ENCODE results near the gene IDUA.

IDUA gene

DNA sequence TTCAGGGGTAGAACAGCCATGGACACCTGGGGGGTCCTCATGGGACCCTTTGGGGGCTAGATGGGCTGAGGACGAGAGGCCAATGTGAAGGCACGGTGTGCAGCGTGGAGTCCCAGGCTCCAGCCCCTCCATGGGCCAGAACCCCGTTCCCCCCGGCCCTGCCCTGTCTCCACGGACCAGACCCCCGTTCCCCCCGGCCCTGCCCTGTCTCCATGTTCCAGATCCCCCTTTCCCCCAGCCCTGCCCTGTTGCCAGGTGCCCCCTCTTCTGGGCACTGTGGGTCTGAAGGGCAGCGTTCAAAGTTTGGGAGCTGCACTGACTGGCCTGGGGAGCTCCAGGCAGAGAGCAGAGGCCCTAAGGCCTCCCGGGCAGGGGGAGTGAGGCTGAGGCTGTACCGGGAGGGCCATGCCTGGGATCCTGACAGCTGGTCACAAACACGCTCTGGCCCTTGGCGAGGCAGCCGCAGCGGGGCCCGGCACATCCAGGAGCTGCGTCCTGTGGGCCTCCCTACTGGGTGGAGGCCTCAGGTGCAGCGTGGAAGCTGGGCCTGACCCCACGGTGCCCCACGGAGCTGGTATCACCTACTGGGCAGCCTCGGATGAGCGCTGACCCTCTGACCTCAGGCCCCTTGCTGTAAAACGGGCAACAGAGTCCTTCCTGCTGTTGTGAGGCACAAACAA is 22.4 kb upstream of the IDUA start:
- no peaks in the 10 kb centered on the region for H3K27me3 ChIP-seq (ENCODE audit: low read length)
- no peak overlapping the region for H2AFZ ChIP-seq (ENCODE audit: low read depth, low read length, severe bottlenecking)
- no peaks in the 10 kb centered on the region for H3K9me3 ChIP-seq (ENCODE audit: insufficient read depth, low read length)
- H3K36me3 ChIP-seq (ENCODE audit: low read length) = no peaks in the 10 kb centered on the region
- H3F3A ChIP-seq (ENCODE audit: insufficient read depth) = no peaks in the 10 kb centered on the region
- no peak overlapping the region for H3K9ac ChIP-seq (ENCODE audit: low read length)
- H3K4me2 ChIP-seq (ENCODE audit: low read depth, low read length, poor library complexity, severe bottlenecking) = no peak overlapping the region
- no peaks in the 10 kb centered on the region for H3K9me2 ChIP-seq (replicated peaks; ENCODE audit: insufficient read depth, low read length)
- H3K4me3 ChIP-seq (ENCODE audit: insufficient read depth, low read length, poor library complexity, severe bottlenecking) = no peak overlapping the region
- no peaks in the 10 kb centered on the region for H3K79me2 ChIP-seq (ENCODE audit: insufficient read depth, low read length)
- TF ChIP-seq EZH2phosphoT487 (conservative IDR thresholded peaks at IDR 0.05; ENCODE audit: low read length) (no peak), CTCF (IDR thresholded peaks at IDR 0.05; ENCODE audit: insufficient read depth, low read length, poor library complexity, severe bottlenecking) (no peak)
- H3K27ac ChIP-seq (ENCODE audit: low read depth, low read length) = no peak overlapping the region
- no peaks in the 10 kb centered on the region for H4K20me1 ChIP-seq (ENCODE audit: low read depth, low read length)

- no peak overlapping the region for H2AFZ ChIP-seq (ENCODE audit: low read depth, low read length, severe bottlenecking)
- H4K20me1 ChIP-seq (ENCODE audit: low read depth, low read length) = no peaks in the 10 kb centered on the region
- H3F3A ChIP-seq (ENCODE audit: insufficient read depth) = no peaks in the 10 kb centered on the region
- H3K9ac ChIP-seq (ENCODE audit: low read length) = no peak overlapping the region
- H3K4me3 ChIP-seq (ENCODE audit: insufficient read depth, low read length, poor library complexity, severe bottlenecking) = no peak overlapping the region
- no peaks in the 10 kb centered on the region for H3K9me2 ChIP-seq (replicated peaks; ENCODE audit: insufficient read depth, low read length)
- H3K36me3 ChIP-seq (ENCODE audit: low read length) = no peaks in the 10 kb centered on the region
- H3K9me3 ChIP-seq (ENCODE audit: insufficient read depth, low read length) = no peaks in the 10 kb centered on the region
- H3K27ac ChIP-seq (ENCODE audit: low read depth, low read length) = no peak overlapping the region
- TF ChIP-seq EZH2phosphoT487 (conservative IDR thresholded peaks at IDR 0.05; ENCODE audit: low read length) = no peak
- no peak for TF ChIP-seq CTCF (IDR thresholded peaks at IDR 0.05; ENCODE audit: insufficient read depth, low read length, poor library complexity, severe bottlenecking)
- H3K79me2 ChIP-seq (ENCODE audit: insufficient read depth, low read length) = no peaks in the 10 kb centered on the region
- no peak overlapping the region for H3K4me2 ChIP-seq (ENCODE audit: low read depth, low read length, poor library complexity, severe bottlenecking)
- no peaks in the 10 kb centered on the region for H3K27me3 ChIP-seq (ENCODE audit: low read length)
Observed at GRCh38 chr4:965048-965765, 21.6 kb upstream of the IDUA start.

DNA sequence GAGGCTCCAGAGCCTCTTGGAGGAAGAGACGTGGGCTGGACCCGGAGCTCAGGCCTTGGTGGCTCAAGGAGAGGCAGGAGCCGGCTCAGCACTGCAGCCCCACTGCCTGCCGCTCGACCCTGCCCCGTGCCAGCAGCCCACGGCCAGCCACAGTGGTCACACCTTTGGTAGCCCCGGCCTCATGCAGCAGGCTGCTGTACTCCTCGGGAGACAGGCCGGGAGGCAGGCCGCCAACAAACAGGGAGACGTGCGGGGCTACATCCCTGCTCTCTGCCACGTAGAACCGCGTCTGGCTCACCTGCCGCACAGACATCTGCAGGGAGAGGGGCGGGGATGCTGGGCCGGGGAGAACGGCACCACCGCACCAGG is 21.1 kb upstream of the IDUA start:
- Histone ChIP-seq H2AFZ (ENCODE audit: low read depth, low read length, severe bottlenecking) (no peak overlapping the region), H3K27ac (ENCODE audit: low read depth, low read length) (no peak overlapping the region), H3K4me2 (ENCODE audit: low read depth, low read length, poor library complexity, severe bottlenecking) (no peak overlapping the region), H3K4me3 (ENCODE audit: insufficient read depth, low read length, poor library complexity, severe bottlenecking) (no peak overlapping the region), H3F3A (ENCODE audit: insufficient read depth) (no peaks in the 10 kb centered on the region), H3K9me3 (ENCODE audit: insufficient read depth, low read length) (no peaks in the 10 kb centered on the region), H3K36me3 (ENCODE audit: low read length) (no peaks in the 10 kb centered on the region), H3K9me2 (replicated peaks; ENCODE audit: insufficient read depth, low read length) (no peaks in the 10 kb centered on the region), H3K27me3 (ENCODE audit: low read length) (no peaks in the 10 kb centered on the region), H3K9ac (ENCODE audit: low read length) (no peak overlapping the region), H3K79me2 (ENCODE audit: insufficient read depth, low read length) (no peaks in the 10 kb centered on the region), H4K20me1 (ENCODE audit: low read depth, low read length) (no peaks in the 10 kb centered on the region)
- no peak for TF ChIP-seq EZH2phosphoT487 (conservative IDR thresholded peaks at IDR 0.05; ENCODE audit: low read length)
- no peak for TF ChIP-seq CTCF (IDR thresholded peaks at IDR 0.05; ENCODE audit: insufficient read depth, low read length, poor library complexity, severe bottlenecking)

Measured in SU-DHL-6 (cell line).